BLaER1 (cell line): ENCODE data around the gene KCNJ16.

Experiments
- H3K27ac ChIP-seq: shearing (Covaris generic); formaldehyde crosslinking; 2 replicates; pipeline ENCODE4 v1.8.1; 2022
- H3K27me3 ChIP-seq: shearing (Covaris generic); formaldehyde crosslinking; 2 replicates; pipeline ENCODE4 v1.8.1; 2022
- H3K36me3 ChIP-seq: shearing (Covaris generic); formaldehyde crosslinking; 2 replicates; pipeline ENCODE4 v1.8.1; 2022
- H3K4me1 ChIP-seq: shearing (Covaris generic); formaldehyde crosslinking; 2 replicates; pipeline ENCODE4 v1.8.1; 2022
- H3K4me2 ChIP-seq: shearing (Covaris generic); formaldehyde crosslinking; 2 replicates; pipeline ENCODE4 v1.8.1; 2022
- H3K4me3 ChIP-seq: shearing (Covaris generic); formaldehyde crosslinking; 2 replicates; pipeline ENCODE4 v1.8.1; 2022
- H3K9ac ChIP-seq: shearing (Covaris generic); formaldehyde crosslinking; 2 replicates; pipeline ENCODE4 v1.8.1; 2022
- H3K9me3 ChIP-seq: shearing (Covaris generic); formaldehyde crosslinking; 2 replicates; pipeline ENCODE4 v1.8.1; 2022
- H4K20me1 ChIP-seq: shearing (Covaris generic); formaldehyde crosslinking; 2 replicates; pipeline ENCODE4 v1.8.1; 2022
- Cebpa-rat ChIP-seq: shearing (Covaris generic); IDR thresholded peaks from 2 replicates; pipeline ENCODE4 v1.8.1; 2022

Gene KCNJ16

GRCh38 chr17:70165383-70165782 is 90.4 kb downstream of the KCNJ16 start:
- no peak for TF ChIP-seq Cebpa-rat
- Histone ChIP-seq H3K9ac (no peak overlapping the region), H3K27ac (no peak overlapping the region), H3K36me3 (no peaks in the 10 kb centered on the region), H3K4me3 (no peak overlapping the region), H3K4me1 (peaks cover 19% of the 10 kb centered on the region), H3K9me3 (no peaks in the 10 kb centered on the region), H3K27me3 (no peaks in the 10 kb centered on the region), H3K4me2 (no peak overlapping the region; the same call in 1 of the 2 replicates), H4K20me1 (no peaks in the 10 kb centered on the region)

DNA sequence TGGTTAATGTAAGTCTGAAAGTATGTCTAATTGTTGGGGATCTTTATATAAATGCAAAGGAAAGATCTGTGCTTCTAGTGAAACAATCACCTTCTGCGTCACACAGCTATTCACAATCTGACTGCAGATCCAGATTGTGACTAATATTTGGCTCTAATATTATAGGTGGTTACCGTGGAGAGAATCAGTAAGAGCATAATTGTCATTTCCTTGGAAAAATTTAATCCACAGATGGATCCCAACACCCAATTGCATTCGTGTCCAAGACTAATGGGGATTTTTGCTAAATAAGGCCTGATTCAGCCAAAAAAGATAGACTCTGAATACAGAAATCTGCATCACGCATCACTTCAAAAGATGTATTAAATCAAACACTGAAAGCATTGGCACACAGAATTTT is 91.6 kb downstream of the KCNJ16 start:
- Histone ChIP-seq H3K4me1 (peaks cover 23% of the 10 kb centered on the region), H3K4me2 (peak overlapping the region; percentile 76), H3K9me3 (no peaks in the 10 kb centered on the region), H4K20me1 (no peaks in the 10 kb centered on the region), H3K9ac (no peak overlapping the region), H3K27ac (no peak overlapping the region), H3K4me3 (no peak overlapping the region), H3K36me3 (no peaks in the 10 kb centered on the region), H3K27me3 (no peaks in the 10 kb centered on the region)
- no peak for TF ChIP-seq Cebpa-rat

DNA sequence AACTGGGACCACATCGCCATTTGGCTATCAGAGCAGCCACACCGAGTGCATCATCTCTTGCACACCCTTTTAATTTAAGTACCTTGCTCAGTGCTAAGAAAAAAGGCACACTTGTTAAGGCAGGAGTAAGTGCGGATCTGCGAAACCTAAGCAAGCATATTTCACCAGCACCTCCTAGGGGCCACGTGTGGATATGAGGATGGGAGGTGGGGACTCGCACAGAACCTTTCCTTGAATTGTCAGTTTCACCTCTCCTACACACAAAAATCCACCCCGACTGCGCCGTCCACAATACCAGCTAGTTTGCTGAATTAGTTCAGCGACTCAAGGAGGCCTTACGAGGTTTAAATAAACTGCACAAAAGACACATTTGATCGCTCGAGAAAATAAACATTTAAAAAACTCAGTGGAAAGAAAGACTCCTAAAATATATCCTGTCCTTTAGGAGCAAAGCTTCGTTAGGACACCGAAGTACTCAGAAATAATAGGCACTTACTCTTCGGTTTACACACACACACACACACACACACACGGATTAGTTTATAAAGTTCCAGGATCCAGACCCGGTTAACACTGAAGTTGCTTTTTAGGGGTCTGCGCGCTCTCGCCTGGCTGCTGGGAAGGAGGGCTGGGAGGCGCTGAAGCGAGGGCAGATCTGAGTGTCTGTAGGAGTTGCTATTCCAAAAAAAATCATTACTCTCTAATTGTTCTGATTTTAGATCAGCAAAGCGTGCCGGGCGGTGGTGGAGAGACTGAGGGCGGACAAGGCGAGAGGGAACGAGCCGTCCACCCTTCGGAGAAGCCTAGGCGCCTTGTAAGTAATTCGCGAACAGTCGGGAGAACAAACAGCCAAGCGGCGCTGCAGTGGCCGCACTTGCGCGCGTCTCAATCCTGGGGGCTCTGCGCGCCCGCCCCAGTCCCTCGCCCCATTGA is 93.3 kb downstream of the KCNJ16 start:
- Histone ChIP-seq H3K4me2 (peak overlapping the region; percentile 76), H3K9me3 (no peaks in the 10 kb centered on the region), H3K27ac (peak overlapping the region; percentile 97), H3K36me3 (no peaks in the 10 kb centered on the region), H3K4me1 (peaks cover 40% of the 10 kb centered on the region), H3K27me3 (no peaks in the 10 kb centered on the region), H4K20me1 (peaks cover 16% of the 10 kb centered on the region), H3K9ac (peak overlapping the region; percentile 93), H3K4me3 (peak overlapping the region; percentile 75)
- TF ChIP-seq Cebpa-rat, result no peak

GRCh38 chr17:70168977-70169708 is 94.1 kb downstream of the KCNJ16 start, which contains the start of gene KCNJ2:
Gene KCNJ2, plus strand, starts transcription at chr17:70169532. Its CDS starts 5,508 bp downstream, at chr17:70175040.
- H3K27me3 ChIP-seq, result no peaks in the 10 kb centered on the region
- peaks cover 6% of the 10 kb centered on the region; the same call in 1 of the 2 replicates for H3K36me3 ChIP-seq
- H3K9me3 ChIP-seq, result no peaks in the 10 kb centered on the region
- TF ChIP-seq Cebpa-rat, result no peak
- H3K9ac ChIP-seq, result peak within 1 kb of the TSS; percentile 93
- peak within 1 kb of the TSS; percentile 97 for H3K27ac ChIP-seq
- H3K4me1 ChIP-seq, result peaks cover 48% of the 10 kb centered on the region
- peak within 1 kb of the TSS; percentile 75 for H3K4me3 ChIP-seq
- H3K4me2 ChIP-seq, result peak within 1 kb of the TSS; percentile 76
- peaks cover 24% of the 10 kb centered on the region for H4K20me1 ChIP-seq

- peaks cover 51% of the 10 kb centered on the region for H3K4me1 ChIP-seq
- H3K9ac ChIP-seq, result peak overlapping the region; percentile 93
- peaks cover 1% of the 10 kb centered on the region; the same call in 1 of the 2 replicates for H3K9me3 ChIP-seq
- H3K27me3 ChIP-seq, result no peaks in the 10 kb centered on the region
- peak overlapping the region; percentile 75 for H3K4me3 ChIP-seq
- H4K20me1 ChIP-seq, result peaks cover 32% of the 10 kb centered on the region
- peak overlapping the region; percentile 97 for H3K27ac ChIP-seq
- TF ChIP-seq Cebpa-rat, result no peak; the same call in 1 of the 2 replicates
- peaks cover 14% of the 10 kb centered on the region for H3K36me3 ChIP-seq
- H3K4me2 ChIP-seq, result peak overlapping the region; percentile 76
Measured at GRCh38 chr17:70169709-70170597, 94.9 kb downstream of the KCNJ16 start.

DNA sequence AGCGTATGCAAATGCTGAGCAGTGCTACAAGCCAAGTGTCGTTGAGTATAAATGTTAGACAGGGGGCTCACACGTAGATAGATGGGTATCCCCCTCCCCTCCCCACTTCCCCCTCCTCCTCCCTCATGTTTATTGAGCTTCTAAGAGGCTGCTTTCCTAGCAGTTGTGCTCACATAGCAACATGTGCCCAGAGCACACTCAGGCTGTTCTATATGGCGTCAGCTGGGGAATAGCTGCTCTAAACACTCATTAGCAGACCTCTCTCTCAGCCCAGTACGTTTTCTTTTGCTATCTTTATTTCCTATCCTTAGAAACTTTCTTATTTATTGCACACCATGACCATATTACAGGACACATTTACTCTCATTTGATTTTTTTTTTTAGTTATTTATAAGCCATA is 96.1 kb downstream of the KCNJ16 start:
- TF ChIP-seq Cebpa-rat, result no peak
- H3K27me3 ChIP-seq, result no peaks in the 10 kb centered on the region
- peaks cover 26% of the 10 kb centered on the region for H3K36me3 ChIP-seq
- H3K4me2 ChIP-seq, result peak overlapping the region; percentile 76
- peaks cover 60% of the 10 kb centered on the region for H3K4me1 ChIP-seq
- peaks cover 44% of the 10 kb centered on the region for H4K20me1 ChIP-seq
- peak overlapping the region; percentile 93 for H3K9ac ChIP-seq
- peaks cover 8% of the 10 kb centered on the region; the same call in 1 of the 2 replicates for H3K9me3 ChIP-seq
- H3K27ac ChIP-seq, result peak overlapping the region; percentile 97; the same call in 1 of the 2 replicates
- peak overlapping the region; percentile 75 for H3K4me3 ChIP-seq

- Histone ChIP-seq H3K9me3 (peaks cover 8% of the 10 kb centered on the region; the same call in 1 of the 2 replicates), H4K20me1 (peaks cover 57% of the 10 kb centered on the region), H3K4me3 (peak overlapping the region; percentile 75), H3K27me3 (no peaks in the 10 kb centered on the region), H3K4me1 (peaks cover 56% of the 10 kb centered on the region), H3K36me3 (peaks cover 39% of the 10 kb centered on the region), H3K27ac (peak overlapping the region; percentile 25; the same call in 1 of the 2 replicates), H3K4me2 (peak overlapping the region; percentile 76), H3K9ac (peak overlapping the region; percentile 52)
- TF ChIP-seq Cebpa-rat, result no peak
Measured at GRCh38 chr17:70172449-70172848, 97.4 kb downstream of the KCNJ16 start.

GRCh38 chr17:70172923-70173322 is 97.9 kb downstream of the KCNJ16 start:
- peaks cover 62% of the 10 kb centered on the region for H4K20me1 ChIP-seq
- no peaks in the 10 kb centered on the region for H3K27me3 ChIP-seq
- peaks cover 8% of the 10 kb centered on the region; the same call in 1 of the 2 replicates for H3K9me3 ChIP-seq
- peak overlapping the region; percentile 76 for H3K4me2 ChIP-seq
- H3K4me1 ChIP-seq, result peaks cover 56% of the 10 kb centered on the region
- H3K27ac ChIP-seq, result no peak overlapping the region
- peak overlapping the region; percentile 75 for H3K4me3 ChIP-seq
- peaks cover 43% of the 10 kb centered on the region for H3K36me3 ChIP-seq
- TF ChIP-seq Cebpa-rat, result no peak
- peak overlapping the region; percentile 52 for H3K9ac ChIP-seq

GRCh38 chr17:70173681-70174080 is 98.7 kb downstream of the KCNJ16 start:
- Histone ChIP-seq H3K27ac (no peak overlapping the region), H3K4me3 (peak overlapping the region; percentile 75; the same call in 1 of the 2 replicates), H3K4me1 (peaks cover 57% of the 10 kb centered on the region), H4K20me1 (peaks cover 70% of the 10 kb centered on the region), H3K4me2 (peak overlapping the region; percentile 76), H3K36me3 (peaks cover 43% of the 10 kb centered on the region), H3K9me3 (peaks cover 8% of the 10 kb centered on the region; the same call in 1 of the 2 replicates), H3K9ac (peak overlapping the region; percentile 16; the same call in 1 of the 2 replicates), H3K27me3 (no peaks in the 10 kb centered on the region)
- TF ChIP-seq Cebpa-rat, result no peak
